ENCODE measurements around the gene SLC35B1.

The SLC35B1 gene

GRCh38 chr17:49703557-49704277, 4.0 kb downstream of the SLC35B1 start:
- H3K14ac ChIP-seq (ENCODE audit: low read length in 2 of 2) = no peak overlapping the region
- H3K27me3 ChIP-seq (ENCODE audit: control insufficient read depth in 1 of 2, insufficient read depth in 1 of 2, low read length in 2 of 2) = no peaks in the 10 kb centered on the region
- no peak overlapping the region for H2AK5ac ChIP-seq (ENCODE audit: low read length, severe bottlenecking)
- H2BK120ac ChIP-seq (ENCODE audit: low read depth, low read length) = no peak overlapping the region
- H3K79me1 ChIP-seq (replicated peaks; ENCODE audit: low read length, poor library complexity, severe bottlenecking) = peaks cover 27% of the 10 kb centered on the region
- no peak overlapping the region for H3K23ac ChIP-seq (ENCODE audit: low read length in 2 of 2)
- H3K9me3 ChIP-seq (ENCODE audit: control insufficient read depth, low read length) = no peaks in the 10 kb centered on the region
- 81% methylated on average over 6 of the region's 6 CpGs for WGBS
- no peak overlapping the region for H2BK15ac ChIP-seq (ENCODE audit: low read depth, poor library complexity, severe bottlenecking)
- no peak overlapping the region for H3K27ac ChIP-seq (ENCODE audit: low read length, poor library complexity, severe bottlenecking)
- H3K4ac ChIP-seq (ENCODE audit: low read depth in 1 of 2, low read length in 2 of 2) = no peak overlapping the region
- H2BK12ac ChIP-seq (ENCODE audit: low read length in 2 of 2) = no peak overlapping the region
- H3K9ac ChIP-seq (ENCODE audit: low read length) = no peak overlapping the region
- H2AFZ ChIP-seq (ENCODE audit: low read depth, low read length) = no peak overlapping the region
- no peak overlapping the region for H3K4me3 ChIP-seq (ENCODE audit: insufficient read depth in 1 of 2, low read depth in 1 of 2, low read length in 2 of 2)
- H3K36me3 ChIP-seq (ENCODE audit: control insufficient read depth in 1 of 2, insufficient read depth in 2 of 2, low read depth in 1 of 2, low read length in 2 of 2) = peaks cover 55 to 70% of the 10 kb centered on the region in 2 experiments
- no peak overlapping the region for H4K91ac ChIP-seq (ENCODE audit: low read length)
- no peak overlapping the region for H4K8ac ChIP-seq (ENCODE audit: low read length)
- DNase-seq = peak; percentile 59
- H3K18ac ChIP-seq (ENCODE audit: low read depth in 1 of 2, low read length in 2 of 2) = no peak overlapping the region
- H2BK5ac ChIP-seq (ENCODE audit: low read depth, low read length, poor library complexity, severe bottlenecking) = no peak overlapping the region
- peaks cover under 1% of the 10 kb centered on the region for H3K4me1 ChIP-seq (ENCODE audit: control insufficient read depth, insufficient read depth, low read depth, low read length)
- no peak overlapping the region for H3K4me2 ChIP-seq (ENCODE audit: low read length, poor library complexity, severe bottlenecking)

- no peak for DNase-seq
- Histone ChIP-seq H3K9me3 (ENCODE audit: control insufficient read depth, low read length) (no peaks in the 10 kb centered on the region), H2BK120ac (ENCODE audit: low read depth, low read length) (no peak overlapping the region), H3K18ac (ENCODE audit: low read depth in 1 of 2, low read length in 2 of 2) (no peak overlapping the region), H2BK15ac (ENCODE audit: low read depth, poor library complexity, severe bottlenecking) (no peak overlapping the region), H2AFZ (ENCODE audit: low read depth, low read length) (no peak overlapping the region), H4K8ac (ENCODE audit: low read length) (no peak overlapping the region), H3K14ac (ENCODE audit: low read length in 2 of 2) (no peak overlapping the region), H3K4ac (ENCODE audit: low read depth in 1 of 2, low read length in 2 of 2) (no peak overlapping the region), H3K9ac (ENCODE audit: low read length) (no peak overlapping the region), H3K4me3 (ENCODE audit: insufficient read depth in 1 of 2, low read depth in 1 of 2, low read length in 2 of 2) (no peak overlapping the region), H2BK5ac (ENCODE audit: low read depth, low read length, poor library complexity, severe bottlenecking) (no peak overlapping the region), H2BK12ac (ENCODE audit: low read length in 2 of 2) (no peak overlapping the region), H4K91ac (ENCODE audit: low read length) (no peak overlapping the region), H3K4me2 (ENCODE audit: low read length, poor library complexity, severe bottlenecking) (no peak overlapping the region), H3K27ac (ENCODE audit: low read length, poor library complexity, severe bottlenecking) (no peak overlapping the region), H2AK5ac (ENCODE audit: low read length, severe bottlenecking) (no peak overlapping the region), H3K79me1 (replicated peaks; ENCODE audit: low read length, poor library complexity, severe bottlenecking) (peaks cover 15% of the 10 kb centered on the region), H3K27me3 (ENCODE audit: control insufficient read depth in 1 of 2, insufficient read depth in 1 of 2, low read length in 2 of 2) (peaks cover 0 to 4% of the 10 kb centered on the region in 2 experiments), H3K23ac (ENCODE audit: low read length in 2 of 2) (no peak overlapping the region), H3K36me3 (ENCODE audit: control insufficient read depth in 1 of 2, insufficient read depth in 2 of 2, low read depth in 1 of 2, low read length in 2 of 2) (peaks cover 55 to 68% of the 10 kb centered on the region in 2 experiments), H3K4me1 (ENCODE audit: control insufficient read depth, insufficient read depth, low read depth, low read length) (no peaks in the 10 kb centered on the region)
- WGBS = 94% methylated on average over 6 of the region's 6 CpGs
These were observed 6.8 kb downstream of the SLC35B1 start for GRCh38 chr17:49700960-49701359.

- DNase-seq = no peak
- Histone ChIP-seq H3K4me3 (ENCODE audit: insufficient read depth in 1 of 2, low read depth in 1 of 2, low read length in 2 of 2) (no peak overlapping the region), H3K18ac (ENCODE audit: low read depth in 1 of 2, low read length in 2 of 2) (no peak overlapping the region), H3K79me1 (replicated peaks; ENCODE audit: low read length, poor library complexity, severe bottlenecking) (peaks cover 8% of the 10 kb centered on the region), H2BK12ac (ENCODE audit: low read length in 2 of 2) (no peak overlapping the region), H3K4me1 (ENCODE audit: control insufficient read depth, insufficient read depth, low read depth, low read length) (no peaks in the 10 kb centered on the region), H2AK5ac (ENCODE audit: low read length, severe bottlenecking) (no peak overlapping the region), H3K27ac (ENCODE audit: low read length, poor library complexity, severe bottlenecking) (no peak overlapping the region), H2BK15ac (ENCODE audit: low read depth, poor library complexity, severe bottlenecking) (no peak overlapping the region), H2AFZ (ENCODE audit: low read depth, low read length) (no peak overlapping the region), H4K91ac (ENCODE audit: low read length) (no peak overlapping the region), H2BK120ac (ENCODE audit: low read depth, low read length) (no peak overlapping the region), H3K14ac (ENCODE audit: low read length in 2 of 2) (no peak overlapping the region), H3K36me3 (ENCODE audit: control insufficient read depth in 1 of 2, insufficient read depth in 2 of 2, low read depth in 1 of 2, low read length in 2 of 2) (peaks cover 48 to 59% of the 10 kb centered on the region in 2 experiments), H4K8ac (ENCODE audit: low read length) (no peak overlapping the region), H2BK5ac (ENCODE audit: low read depth, low read length, poor library complexity, severe bottlenecking) (no peak overlapping the region), H3K9ac (ENCODE audit: low read length) (no peak overlapping the region), H3K4ac (ENCODE audit: low read depth in 1 of 2, low read length in 2 of 2) (no peak overlapping the region), H3K27me3 (ENCODE audit: control insufficient read depth in 1 of 2, insufficient read depth in 1 of 2, low read length in 2 of 2) (peaks cover 3 to 4% of the 10 kb centered on the region in 2 experiments), H3K9me3 (ENCODE audit: control insufficient read depth, low read length) (no peaks in the 10 kb centered on the region), H3K23ac (ENCODE audit: low read length in 2 of 2) (no peak overlapping the region), H3K4me2 (ENCODE audit: low read length, poor library complexity, severe bottlenecking) (no peak overlapping the region)
- 94% methylated on average over 8 of the region's 8 CpGs for WGBS
These were observed 7.7 kb downstream of the SLC35B1 start for GRCh38 chr17:49699966-49700575.

GRCh38 chr17:49698005-49698404, 9.8 kb downstream of the SLC35B1 start:
- H3K4ac ChIP-seq (ENCODE audit: low read depth in 1 of 2, low read length in 2 of 2) = no peak overlapping the region
- DNase-seq = no peak
- WGBS = 78% methylated on average over 6 of the region's 6 CpGs

More at GRCh38 chr17:49698005-49698404, 9.8 kb downstream of the SLC35B1 start:
- Histone ChIP-seq H3K23ac (ENCODE audit: low read length in 2 of 2) (no peak overlapping the region), H2BK5ac (ENCODE audit: low read depth, low read length, poor library complexity, severe bottlenecking) (no peak overlapping the region), H4K8ac (ENCODE audit: low read length) (no peak overlapping the region), H3K36me3 (ENCODE audit: control insufficient read depth in 1 of 2, insufficient read depth in 2 of 2, low read depth in 1 of 2, low read length in 2 of 2) (peaks cover 30 to 39% of the 10 kb centered on the region in 2 experiments), H2BK120ac (ENCODE audit: low read depth, low read length) (no peak overlapping the region), H3K79me1 (replicated peaks; ENCODE audit: low read length, poor library complexity, severe bottlenecking) (peaks cover 2% of the 10 kb centered on the region), H2BK15ac (ENCODE audit: low read depth, poor library complexity, severe bottlenecking) (no peak overlapping the region), H3K27ac (ENCODE audit: low read length, poor library complexity, severe bottlenecking) (no peak overlapping the region), H2AK5ac (ENCODE audit: low read length, severe bottlenecking) (no peak overlapping the region), H3K9me3 (ENCODE audit: control insufficient read depth, low read length) (no peaks in the 10 kb centered on the region), H3K4me2 (ENCODE audit: low read length, poor library complexity, severe bottlenecking) (no peak overlapping the region), H4K91ac (ENCODE audit: low read length) (no peak overlapping the region), H3K9ac (ENCODE audit: low read length) (no peak overlapping the region), H3K27me3 (ENCODE audit: control insufficient read depth in 1 of 2, insufficient read depth in 1 of 2, low read length in 2 of 2) (peaks cover 4 to 10% of the 10 kb centered on the region in 2 experiments), H3K4me3 (ENCODE audit: insufficient read depth in 1 of 2, low read depth in 1 of 2, low read length in 2 of 2) (no peak overlapping the region), H2BK12ac (ENCODE audit: low read length in 2 of 2) (no peak overlapping the region), H3K14ac (ENCODE audit: low read length in 2 of 2) (no peak overlapping the region), H3K4me1 (ENCODE audit: control insufficient read depth, insufficient read depth, low read depth, low read length) (no peaks in the 10 kb centered on the region), H3K18ac (ENCODE audit: low read depth in 1 of 2, low read length in 2 of 2) (no peak overlapping the region), H2AFZ (ENCODE audit: low read depth, low read length) (no peak overlapping the region)

All from mesenchymal stem cell (in vitro differentiated cells and primary cell).